GM18868 (cell line): ENCODE data around the gene MARS2.
A peak's percentile ranks its signal among the peaks of the same experiment; 100 is the strongest.
"Not testable (repeated sequence)": the region's sequence is repeated elsewhere in the genome, so short reads cannot be mapped to it uniquely, and the experiment has no call there.

Source experiments
- ATAC-seq: cut with Tn5 transposase; IDR thresholded peaks from one replicate; pipeline ENCODE4 v1.9.1; 2021; ENCODE audit warnings: mild to moderate bottlenecking, moderate library complexity; ENCODE audit not compliant: unreplicated experiment

MARS2 gene

DNA sequence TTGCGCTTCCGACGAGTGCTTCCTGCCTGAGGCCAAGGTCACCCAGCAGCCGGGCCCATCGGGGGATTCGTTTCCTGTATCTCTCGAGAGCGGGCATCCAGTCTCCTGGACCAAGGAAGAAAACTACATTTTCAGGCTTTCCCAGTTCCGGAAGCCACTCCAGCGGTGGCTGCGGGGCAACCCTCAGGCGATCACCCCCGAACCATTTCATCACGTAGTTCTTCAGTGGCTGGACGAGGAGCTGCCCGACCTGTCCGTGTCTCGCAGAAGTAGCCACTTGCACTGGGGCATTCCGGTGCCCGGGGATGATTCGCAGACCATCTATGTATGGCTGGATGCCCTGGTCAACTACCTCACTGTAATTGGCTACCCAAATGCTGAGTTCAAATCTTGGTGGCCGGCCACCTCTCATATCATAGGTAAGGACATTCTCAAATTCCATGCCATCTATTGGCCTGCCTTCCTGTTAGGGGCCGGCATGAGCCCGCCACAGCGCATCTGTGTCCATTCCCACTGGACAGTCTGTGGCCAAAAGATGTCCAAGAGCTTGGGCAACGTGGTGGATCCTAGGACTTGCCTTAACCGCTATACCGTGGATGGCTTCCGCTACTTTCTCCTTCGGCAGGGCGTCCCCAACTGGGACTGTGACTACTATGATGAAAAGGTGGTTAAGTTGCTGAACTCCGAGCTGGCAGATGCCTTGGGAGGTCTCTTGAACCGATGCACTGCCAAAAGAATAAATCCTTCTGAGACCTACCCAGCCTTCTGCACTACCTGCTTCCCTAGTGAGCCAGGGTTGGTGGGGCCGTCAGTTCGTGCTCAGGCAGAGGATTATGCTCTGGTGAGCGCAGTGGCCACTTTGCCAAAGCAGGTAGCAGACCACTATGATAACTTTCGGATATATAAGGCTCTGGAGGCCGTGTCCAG, 1.0 kb downstream of the MARS2 start:
- ATAC-seq, result no peak

DNA sequence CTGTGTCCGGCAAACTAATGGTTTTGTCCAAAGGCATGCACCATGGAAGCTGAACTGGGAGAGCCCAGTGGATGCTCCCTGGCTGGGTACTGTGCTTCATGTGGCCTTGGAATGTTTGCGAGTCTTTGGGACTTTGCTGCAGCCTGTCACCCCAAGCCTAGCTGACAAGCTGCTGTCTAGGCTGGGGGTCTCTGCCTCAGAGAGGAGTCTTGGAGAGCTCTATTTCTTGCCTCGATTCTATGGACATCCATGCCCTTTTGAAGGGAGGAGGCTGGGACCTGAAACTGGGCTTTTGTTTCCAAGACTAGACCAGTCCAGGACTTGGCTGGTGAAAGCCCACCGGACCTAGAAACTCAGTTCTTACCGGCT, 1.7 kb downstream of the MARS2 start:
- no peak for ATAC-seq

DNA sequence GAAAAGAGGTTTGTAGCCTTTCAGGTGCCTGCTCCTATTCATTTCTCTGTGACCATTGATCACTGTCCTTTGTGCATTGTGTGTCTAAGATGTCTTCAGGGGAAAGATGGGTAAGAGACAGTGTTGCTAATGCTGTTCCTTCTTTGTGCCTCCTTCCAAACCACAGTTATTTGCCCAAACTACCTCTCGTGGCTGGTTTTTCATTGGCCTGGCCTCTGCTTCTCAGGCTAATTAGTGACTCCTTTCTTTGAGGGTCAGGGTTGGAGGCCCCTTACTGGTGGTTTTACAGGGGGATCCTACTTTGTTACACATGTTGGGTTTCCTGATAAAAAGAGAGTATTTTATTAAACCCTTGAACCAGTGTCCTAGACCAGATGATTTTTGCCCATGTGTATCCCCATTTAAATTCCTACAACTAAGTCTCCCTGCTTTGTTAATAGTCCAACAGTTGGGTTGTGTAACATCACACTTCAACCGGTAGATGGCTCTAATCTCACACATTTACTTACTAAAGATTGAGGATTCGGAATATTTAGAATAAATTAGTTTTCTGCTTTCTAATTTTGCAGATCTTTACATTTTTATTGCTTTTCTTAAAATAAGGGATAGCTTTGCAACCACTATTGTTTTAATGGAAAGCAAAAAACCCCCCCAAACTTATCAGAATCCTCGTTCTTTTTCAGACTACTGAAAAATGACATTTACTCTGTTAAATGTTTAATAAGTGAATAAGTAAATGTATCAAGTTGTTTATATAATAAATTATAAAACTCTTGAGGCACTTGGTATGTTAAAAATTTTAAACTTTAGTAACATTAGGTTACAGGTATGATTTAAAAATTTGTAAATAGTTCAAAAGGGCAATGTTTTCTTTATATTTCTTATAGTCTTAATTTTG, 2.4 kb downstream of the MARS2 start:
- ATAC-seq, result no peak

GRCh38 chr2:197708331-197708730, 3.2 kb downstream of the MARS2 start:
- ATAC-seq, result no peak

DNA sequence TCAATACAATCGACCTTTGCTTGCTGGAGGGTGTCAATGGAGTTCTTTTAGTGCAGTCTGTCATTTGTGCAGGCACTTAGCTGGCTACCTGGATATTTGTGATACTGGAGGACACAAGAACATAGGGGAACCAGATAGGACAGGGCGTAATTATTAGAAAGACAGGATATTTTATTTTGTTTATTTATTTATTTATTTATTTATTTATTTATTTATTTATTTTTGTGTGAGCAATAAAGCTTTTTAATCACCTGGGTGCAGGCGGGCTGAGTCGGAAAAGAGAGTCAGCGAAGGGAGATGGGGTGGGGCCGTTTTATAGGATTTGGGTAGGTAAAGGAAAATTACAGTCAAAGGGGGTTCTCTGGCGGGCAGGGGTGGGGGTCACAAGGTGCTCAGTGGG, 4.0 kb downstream of the MARS2 start:
- not testable (repeated sequence) for ATAC-seq

DNA sequence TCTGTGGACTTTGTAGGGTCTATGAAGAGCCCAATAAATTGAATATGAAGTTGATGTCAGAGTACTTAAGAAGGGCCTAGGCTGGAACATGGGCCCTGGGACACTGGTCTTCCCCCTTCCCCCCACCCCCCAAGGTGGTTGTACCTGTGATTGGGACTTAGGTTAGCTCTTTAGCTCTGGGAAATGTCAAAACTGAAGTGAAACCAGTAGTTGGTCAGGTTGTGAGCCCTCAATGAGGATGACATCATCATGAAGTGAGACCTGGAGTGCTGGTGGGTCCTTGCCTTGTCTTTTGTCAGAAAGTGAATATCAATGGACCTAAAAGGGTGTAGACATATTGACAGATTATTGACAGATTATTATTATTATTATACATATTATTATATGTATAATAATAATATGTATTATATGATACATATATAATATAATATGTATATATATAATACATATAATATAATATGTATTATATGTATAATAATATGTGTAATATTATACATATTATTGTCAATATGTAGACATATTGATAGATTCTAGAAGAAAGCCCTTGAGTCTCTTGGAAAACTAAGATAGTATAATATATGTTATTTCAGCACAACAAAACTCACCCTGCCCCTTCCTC, 5.4 kb downstream of the MARS2 start:
- ATAC-seq, result peak; percentile 93

DNA sequence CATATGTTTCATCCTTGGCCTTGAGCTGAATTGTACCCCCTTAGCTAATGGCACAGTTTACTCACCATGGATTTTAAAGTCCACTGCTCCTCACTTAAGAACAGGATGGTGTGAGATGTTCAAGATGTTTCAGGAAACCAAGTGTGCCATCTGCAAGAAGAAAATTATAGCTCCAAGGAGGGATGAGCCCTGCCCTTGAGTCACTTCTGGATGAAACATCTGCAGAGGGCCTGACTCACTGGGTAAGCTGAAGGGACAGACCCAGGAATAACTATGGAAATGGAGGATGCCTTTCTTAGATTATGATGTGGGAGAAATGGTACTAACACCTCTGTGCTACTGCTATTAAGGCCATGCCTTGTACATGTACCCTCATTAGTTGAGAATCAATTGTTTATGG, 6.4 kb downstream of the MARS2 start:
- no peak for ATAC-seq

GRCh38 chr2:197713271-197713670, 8.1 kb downstream of the MARS2 start:
- ATAC-seq, result peak; percentile 29

GRCh38 chr2:197717863-197718262, 12.7 kb downstream of the MARS2 start:
- ATAC-seq, result no peak

DNA sequence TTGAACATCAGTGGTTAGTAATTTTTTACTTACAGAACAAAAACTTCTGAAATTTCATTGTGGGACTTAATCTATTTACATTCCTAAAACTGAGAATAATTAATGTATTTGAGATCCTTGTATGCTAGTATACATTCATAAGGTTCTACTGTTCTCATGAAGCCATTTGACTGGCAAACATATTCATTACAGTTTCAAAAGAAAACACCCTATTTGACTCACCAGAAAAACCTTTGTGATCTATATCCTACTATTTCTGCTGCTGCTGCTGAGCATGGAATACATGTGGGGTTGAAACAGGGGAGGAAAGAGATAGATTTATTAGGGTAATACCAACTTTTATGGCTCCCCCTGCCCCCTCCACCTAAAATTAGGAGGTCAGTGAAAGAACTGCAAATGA, 21.8 kb downstream of the MARS2 start:
- ATAC-seq, result no peak

DNA sequence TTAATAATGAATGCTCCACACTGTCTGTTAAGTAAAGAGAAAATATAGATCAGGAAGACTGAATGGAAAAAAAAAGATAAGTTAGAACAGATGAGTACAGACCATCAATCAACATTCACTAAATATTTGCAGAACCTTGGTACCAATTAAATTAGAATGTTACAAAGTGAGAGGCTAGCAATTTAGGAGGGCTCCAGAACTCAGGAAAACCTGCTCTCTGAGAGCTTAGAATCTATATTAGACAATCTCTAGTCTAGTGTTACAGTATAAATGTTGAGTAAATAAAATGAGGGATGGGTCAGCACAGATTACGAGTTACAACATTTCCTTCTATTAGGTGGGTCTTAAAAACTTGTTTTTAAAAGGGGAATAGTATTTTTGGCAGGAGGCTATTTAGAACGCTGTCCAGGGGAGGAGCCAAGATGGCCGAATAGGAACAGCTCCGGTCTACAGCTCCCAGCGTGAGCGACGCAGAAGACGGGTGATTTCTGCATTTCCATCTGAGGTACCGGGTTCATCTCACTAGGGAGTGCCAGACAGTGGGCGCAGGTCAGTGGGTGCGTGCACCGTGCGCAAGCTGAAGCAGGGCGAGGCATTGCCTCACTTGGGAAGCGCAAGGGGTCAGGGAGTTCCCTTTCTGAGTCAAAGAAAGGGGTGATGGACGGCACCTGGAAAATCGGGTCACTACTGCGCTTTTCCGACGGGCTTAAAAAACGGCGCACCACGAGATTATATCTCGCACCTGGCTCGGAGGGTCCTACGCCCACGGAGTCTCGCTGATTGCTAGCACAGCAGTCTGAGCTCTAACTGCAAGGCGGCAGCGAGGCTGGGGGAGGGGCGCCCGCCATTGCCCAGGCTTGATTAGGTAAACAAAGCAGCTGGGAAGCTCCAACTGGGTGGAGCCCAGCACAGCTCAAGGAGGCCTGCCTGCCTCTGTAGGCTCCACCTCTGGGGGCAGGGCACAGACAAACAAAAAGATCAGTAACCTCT, 23.7 kb downstream of the MARS2 start:
- ATAC-seq, result not testable (repeated sequence)

DNA sequence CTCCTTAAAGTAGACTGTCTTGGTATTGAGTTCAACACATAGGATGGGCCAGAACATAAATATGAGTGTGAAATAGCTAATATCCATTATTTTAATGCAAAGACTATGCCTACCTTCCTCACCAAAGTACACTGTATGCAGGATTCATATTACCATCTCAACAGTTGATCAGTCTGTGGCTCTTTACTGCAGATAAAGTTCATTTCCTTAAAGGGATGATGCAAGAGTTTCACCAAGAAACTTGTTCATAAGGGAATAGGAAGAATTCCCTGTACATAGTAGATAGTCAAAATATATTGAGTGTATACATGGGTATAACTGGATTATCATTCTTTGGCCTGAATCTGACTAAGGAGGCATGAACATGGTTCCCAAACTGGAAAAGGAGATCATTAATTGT, 35.0 kb downstream of the MARS2 start:
- no peak for ATAC-seq
